ENCODE data around the gene RPS6KB2.

DNA sequence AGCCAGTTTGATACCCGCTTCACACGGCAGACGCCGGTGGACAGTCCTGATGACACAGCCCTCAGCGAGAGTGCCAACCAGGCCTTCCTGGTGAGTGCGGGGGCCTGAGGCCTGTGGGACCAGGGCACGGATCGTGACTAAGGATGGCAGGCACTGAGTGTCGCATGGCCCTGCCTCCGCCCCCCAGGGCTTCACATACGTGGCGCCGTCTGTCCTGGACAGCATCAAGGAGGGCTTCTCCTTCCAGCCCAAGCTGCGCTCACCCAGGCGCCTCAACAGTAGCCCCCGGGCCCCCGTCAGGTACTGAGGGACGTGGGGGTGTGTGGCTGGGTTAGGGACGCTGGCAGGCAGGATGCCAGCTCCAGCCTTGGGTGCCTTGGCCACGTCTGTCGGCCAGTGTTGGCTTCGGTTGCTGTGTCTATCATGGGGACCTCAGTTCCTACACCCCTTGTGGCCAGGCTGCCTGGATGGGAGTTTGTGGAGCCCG lies 6.1 kb downstream of the RPS6KB2 start:
- no peak for TF ChIP-seq POLR2AphosphoS5 (IDR thresholded peaks at IDR 0.05; ENCODE audit: low read depth, low read length)
- no peak for TF ChIP-seq TAF1 (IDR thresholded peaks at IDR 0.05; ENCODE audit: borderline replicate concordance, insufficient read depth, low read length)
- TF ChIP-seq, protein P1, sequence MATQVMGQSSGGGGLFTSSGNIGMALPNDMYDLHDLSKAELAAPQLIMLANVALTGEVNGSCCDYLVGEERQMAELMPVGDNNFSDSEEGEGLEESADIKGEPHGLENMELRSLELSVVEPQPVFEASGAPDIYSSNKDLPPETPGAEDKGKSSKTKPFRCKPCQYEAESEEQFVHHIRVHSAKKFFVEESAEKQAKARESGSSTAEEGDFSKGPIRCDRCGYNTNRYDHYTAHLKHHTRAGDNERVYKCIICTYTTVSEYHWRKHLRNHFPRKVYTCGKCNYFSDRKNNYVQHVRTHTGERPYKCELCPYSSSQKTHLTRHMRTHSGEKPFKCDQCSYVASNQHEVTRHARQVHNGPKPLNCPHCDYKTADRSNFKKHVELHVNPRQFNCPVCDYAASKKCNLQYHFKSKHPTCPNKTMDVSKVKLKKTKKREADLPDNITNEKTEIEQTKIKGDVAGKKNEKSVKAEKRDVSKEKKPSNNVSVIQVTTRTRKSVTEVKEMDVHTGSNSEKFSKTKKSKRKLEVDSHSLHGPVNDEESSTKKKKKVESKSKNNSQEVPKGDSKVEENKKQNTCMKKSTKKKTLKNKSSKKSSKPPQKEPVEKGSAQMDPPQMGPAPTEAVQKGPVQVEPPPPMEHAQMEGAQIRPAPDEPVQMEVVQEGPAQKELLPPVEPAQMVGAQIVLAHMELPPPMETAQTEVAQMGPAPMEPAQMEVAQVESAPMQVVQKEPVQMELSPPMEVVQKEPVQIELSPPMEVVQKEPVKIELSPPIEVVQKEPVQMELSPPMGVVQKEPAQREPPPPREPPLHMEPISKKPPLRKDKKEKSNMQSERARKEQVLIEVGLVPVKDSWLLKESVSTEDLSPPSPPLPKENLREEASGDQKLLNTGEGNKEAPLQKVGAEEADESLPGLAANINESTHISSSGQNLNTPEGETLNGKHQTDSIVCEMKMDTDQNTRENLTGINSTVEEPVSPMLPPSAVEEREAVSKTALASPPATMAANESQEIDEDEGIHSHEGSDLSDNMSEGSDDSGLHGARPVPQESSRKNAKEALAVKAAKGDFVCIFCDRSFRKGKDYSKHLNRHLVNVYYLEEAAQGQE (IDR thresholded peaks at IDR 0.05; ENCODE audit: insufficient read depth in 1 of 2, low read depth in 2 of 2, low read length in 2 of 2), result no peak
